Glutamatergic neuron (in vitro differentiated cells): ENCODE data around the gene NUB1. TPM values are rescaled to one million over a fixed set of nuclear protein-coding genes. Genes with fewer than 3 reads are reported as not detected.

Experiments
- DNase-seq: peaks from one replicate; pipeline ENCODE4 v3.0.0; 2022
- H3K27ac Mint-ChIP-seq: one replicate; pipeline ENCODE4 v1.8.0; 2020; ENCODE audit warnings: mild to moderate bottlenecking, mixed read lengths, inconsistent platforms; ENCODE audit not compliant: unreplicated experiment
- H3K27me3 Mint-ChIP-seq: one replicate; pipeline ENCODE4 v1.8.0; 2020; ENCODE audit warnings: mild to moderate bottlenecking, moderate library complexity, mixed read lengths, inconsistent platforms; ENCODE audit not compliant: unreplicated experiment
- H3K36me3 Mint-ChIP-seq: one replicate; pipeline ENCODE4 v1.8.0; 2020; ENCODE audit warnings: mild to moderate bottlenecking, mixed read lengths, inconsistent platforms; ENCODE audit not compliant: unreplicated experiment
- H3K4me1 Mint-ChIP-seq: one replicate; pipeline ENCODE4 v1.8.0; 2020; ENCODE audit warnings: mild to moderate bottlenecking, low read depth, mixed read lengths, inconsistent platforms; ENCODE audit not compliant: unreplicated experiment
- H3K4me3 Mint-ChIP-seq: one replicate; pipeline ENCODE4 v1.8.0; 2020; ENCODE audit warnings: mild to moderate bottlenecking, mixed read lengths, inconsistent platforms; ENCODE audit not compliant: unreplicated experiment
- H3K9me3 Mint-ChIP-seq: one replicate; pipeline ENCODE4 v1.8.0; 2020; ENCODE audit warnings: mild to moderate bottlenecking, moderate library complexity, mixed read lengths, inconsistent platforms; ENCODE audit not compliant: unreplicated experiment
- total RNA-seq: library from RNA; stranded (reverse); fragmentation: NEBNext Ultra II Directional; extraction: Animal tissue kit (Norgen Biotek cat#: 25700); gene quantifications from one replicate; pipeline ENCODE4 v1.2.1, GENCODE V29; 2021; ENCODE audit not compliant: unreplicated experiment
- TF ChIP-seq, protein P1 (sequence below): fragments of 200-600 bp; sonication (generic); IDR thresholded peaks from one replicate; pipeline ENCODE4 v1.5.0; 2021; ENCODE audit not compliant: partially characterized antibody, unreplicated experiment

NUB1 gene
- total RNA-seq, 1 donor from 2014 or later = 41.6 TPM

DNA sequence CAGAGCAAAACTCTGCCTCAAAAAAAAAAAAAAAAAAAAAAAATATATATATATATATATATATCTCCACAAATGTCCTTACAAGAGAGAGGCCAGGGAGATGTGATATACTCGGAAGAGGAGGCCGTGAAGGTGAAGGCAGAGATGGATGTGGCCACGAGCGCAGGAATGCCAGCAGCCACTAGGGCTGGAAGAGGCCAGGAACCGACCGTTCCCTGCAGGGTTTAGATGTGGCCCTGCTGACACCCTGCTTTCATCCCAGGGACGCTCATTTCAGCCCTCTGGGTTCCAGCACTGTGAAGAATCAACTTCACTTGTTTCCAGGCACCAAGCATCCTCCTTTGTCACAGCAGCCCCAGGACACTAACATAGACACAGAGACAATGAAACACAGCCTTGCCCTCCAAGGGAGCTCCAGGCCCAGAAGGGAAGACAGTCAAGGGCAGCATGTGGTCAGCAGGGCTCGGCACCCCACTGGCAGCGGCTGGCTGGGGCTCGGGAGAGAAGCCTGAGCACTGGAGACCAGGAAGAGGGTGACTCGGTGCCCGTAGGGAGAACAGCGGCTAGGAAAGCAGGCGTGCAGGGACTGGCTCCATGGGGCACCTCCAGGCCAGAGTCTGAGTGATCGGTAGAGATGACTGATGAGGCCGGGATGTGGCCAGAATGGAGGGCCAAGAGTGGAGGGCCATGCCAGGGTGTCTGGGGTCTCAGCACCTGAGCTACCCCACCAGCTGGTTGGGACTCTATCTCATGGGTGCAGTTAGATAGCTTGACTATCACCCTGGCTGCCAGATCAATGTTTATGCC is 60.6 kb downstream of the NUB1 start:
- TF ChIP-seq, protein P1, sequence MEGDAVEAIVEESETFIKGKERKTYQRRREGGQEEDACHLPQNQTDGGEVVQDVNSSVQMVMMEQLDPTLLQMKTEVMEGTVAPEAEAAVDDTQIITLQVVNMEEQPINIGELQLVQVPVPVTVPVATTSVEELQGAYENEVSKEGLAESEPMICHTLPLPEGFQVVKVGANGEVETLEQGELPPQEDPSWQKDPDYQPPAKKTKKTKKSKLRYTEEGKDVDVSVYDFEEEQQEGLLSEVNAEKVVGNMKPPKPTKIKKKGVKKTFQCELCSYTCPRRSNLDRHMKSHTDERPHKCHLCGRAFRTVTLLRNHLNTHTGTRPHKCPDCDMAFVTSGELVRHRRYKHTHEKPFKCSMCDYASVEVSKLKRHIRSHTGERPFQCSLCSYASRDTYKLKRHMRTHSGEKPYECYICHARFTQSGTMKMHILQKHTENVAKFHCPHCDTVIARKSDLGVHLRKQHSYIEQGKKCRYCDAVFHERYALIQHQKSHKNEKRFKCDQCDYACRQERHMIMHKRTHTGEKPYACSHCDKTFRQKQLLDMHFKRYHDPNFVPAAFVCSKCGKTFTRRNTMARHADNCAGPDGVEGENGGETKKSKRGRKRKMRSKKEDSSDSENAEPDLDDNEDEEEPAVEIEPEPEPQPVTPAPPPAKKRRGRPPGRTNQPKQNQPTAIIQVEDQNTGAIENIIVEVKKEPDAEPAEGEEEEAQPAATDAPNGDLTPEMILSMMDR = no peak
- H3K27me3 Mint-ChIP-seq = peaks cover 3% of the 10 kb centered on the region
- H3K9me3 Mint-ChIP-seq = no peaks in the 10 kb centered on the region
- peaks cover under 1% of the 10 kb centered on the region for H3K4me1 Mint-ChIP-seq
- no peak overlapping the region for H3K4me3 Mint-ChIP-seq
- H3K36me3 Mint-ChIP-seq = peaks cover 10% of the 10 kb centered on the region
- no peak overlapping the region for H3K27ac Mint-ChIP-seq
- DNase-seq = no peak

DNA sequence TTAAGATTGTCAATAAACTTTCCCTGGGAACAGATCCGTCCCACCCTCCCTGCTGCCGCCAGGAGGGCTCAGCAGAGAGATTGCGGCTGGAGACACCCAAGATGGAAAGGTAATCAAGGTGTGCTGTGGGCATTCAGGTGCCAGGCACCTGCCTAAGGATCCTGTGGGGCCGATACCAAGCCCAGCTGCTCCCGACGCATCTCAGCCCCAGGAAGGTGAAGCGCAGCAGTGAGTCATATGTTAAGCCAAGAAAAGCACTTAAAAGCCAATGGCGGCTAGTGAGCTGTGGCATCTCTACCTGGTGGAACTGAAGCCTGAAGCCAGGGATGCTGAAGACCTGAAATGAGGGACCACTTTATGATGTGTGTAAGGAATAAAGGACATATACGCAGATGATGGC is 62.2 kb downstream of the NUB1 start:
- Mint-ChIP-seq H3K4me1 (no peaks in the 10 kb centered on the region), H3K27me3 (peaks cover 3% of the 10 kb centered on the region), H3K27ac (no peak overlapping the region), H3K4me3 (no peak overlapping the region), H3K9me3 (peaks cover 5% of the 10 kb centered on the region), H3K36me3 (no peaks in the 10 kb centered on the region)
- DNase-seq = no peak
- TF ChIP-seq, protein P1 = no peak

DNA sequence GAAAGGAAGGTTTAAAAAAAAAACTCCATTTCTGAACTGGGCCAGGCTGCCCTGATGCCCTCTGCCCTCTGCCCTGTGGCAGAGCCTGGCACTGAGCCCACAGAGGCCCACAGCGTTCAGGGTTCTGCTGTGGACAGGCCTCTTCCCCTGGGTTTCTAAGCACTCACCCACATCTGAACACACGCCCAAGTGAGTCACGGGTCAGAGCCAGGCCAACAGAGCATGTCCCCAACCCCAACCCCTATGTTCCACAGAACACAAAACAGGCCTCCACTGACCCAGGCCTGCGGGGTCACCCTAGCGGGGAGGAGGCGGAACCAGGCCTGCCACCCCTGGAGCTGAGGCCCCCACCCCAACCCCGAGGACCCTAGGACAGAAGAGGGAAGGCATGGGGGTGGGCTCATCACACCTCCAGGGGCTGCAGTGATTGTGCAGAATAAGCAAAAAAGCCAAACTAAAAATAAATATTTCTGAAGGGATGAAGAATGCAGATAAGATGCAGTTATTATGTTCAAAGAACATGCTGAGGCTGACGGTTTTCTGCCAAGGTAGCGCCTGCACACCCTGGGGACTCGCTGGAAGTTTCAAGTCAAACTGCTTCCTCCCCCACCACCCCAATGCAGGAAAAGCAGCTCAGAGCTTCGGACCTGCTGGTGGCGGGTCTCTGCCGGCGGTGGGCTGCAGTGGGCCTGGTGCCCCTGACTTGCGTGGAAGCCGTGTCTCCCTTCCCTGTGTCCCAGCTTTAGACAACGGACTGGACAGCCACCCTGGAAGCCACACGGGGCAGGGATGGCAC is 62.8 kb downstream of the NUB1 start:
- Mint-ChIP-seq H3K27me3 (peaks cover 5% of the 10 kb centered on the region), H3K36me3 (no peaks in the 10 kb centered on the region), H3K9me3 (peaks cover 7% of the 10 kb centered on the region), H3K4me3 (no peak overlapping the region), H3K4me1 (no peaks in the 10 kb centered on the region), H3K27ac (no peak overlapping the region)
- TF ChIP-seq, protein P1 = no peak
- no peak for DNase-seq

DNA sequence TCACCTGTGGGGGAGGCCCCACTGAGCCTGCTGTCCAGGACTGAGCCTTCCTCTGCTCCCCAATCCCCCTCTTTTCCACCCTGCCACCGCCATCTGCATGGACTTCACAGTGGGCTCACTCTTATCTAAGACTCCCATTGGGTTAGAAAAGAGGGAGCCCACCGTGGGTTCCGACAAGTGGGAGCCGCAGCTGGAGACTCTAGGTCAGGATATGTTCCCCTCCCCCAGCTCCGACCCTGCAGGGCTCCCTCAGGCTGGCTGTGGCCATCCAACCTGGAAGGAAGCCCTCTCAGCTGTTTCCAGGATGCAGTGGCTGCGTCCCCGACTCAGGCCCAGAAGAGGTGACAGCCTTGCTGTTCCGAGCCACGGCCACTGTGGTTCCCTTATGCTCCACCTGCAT is 63.4 kb downstream of the NUB1 start:
- TF ChIP-seq, protein P1 = no peak
- no peaks in the 10 kb centered on the region for H3K36me3 Mint-ChIP-seq
- peaks cover 7% of the 10 kb centered on the region for H3K9me3 Mint-ChIP-seq
- no peaks in the 10 kb centered on the region for H3K4me1 Mint-ChIP-seq
- H3K27me3 Mint-ChIP-seq = peaks cover 5% of the 10 kb centered on the region
- DNase-seq = no peak
- no peak overlapping the region for H3K4me3 Mint-ChIP-seq
- no peak overlapping the region for H3K27ac Mint-ChIP-seq

DNA sequence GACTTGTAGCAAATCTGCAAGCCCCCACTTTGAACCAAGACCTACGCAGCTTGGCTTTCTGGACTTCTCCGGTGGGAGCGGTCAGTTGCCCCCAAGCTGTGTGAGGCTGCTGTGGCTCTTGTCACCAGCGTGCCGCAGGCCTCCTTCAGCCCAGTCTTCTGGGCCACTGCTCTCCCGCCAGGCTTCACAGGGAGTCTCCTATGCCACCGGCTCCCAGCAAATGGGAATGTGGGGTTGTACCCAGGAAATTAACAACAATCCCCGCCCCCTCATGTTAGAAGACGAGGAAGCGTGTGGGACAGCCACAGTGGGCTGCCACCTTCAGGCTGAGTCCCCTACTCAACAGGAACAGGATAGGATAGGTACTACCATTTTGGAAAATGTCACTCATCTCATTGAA is 64.0 kb downstream of the NUB1 start:
- H3K27me3 Mint-ChIP-seq = peaks cover 5% of the 10 kb centered on the region
- no peaks in the 10 kb centered on the region for H3K4me1 Mint-ChIP-seq

More for the DNA sequence above, 64.0 kb downstream of the NUB1 start:
- DNase-seq = no peak
- H3K27ac Mint-ChIP-seq = no peak overlapping the region
- TF ChIP-seq, protein P1 = no peak
- no peaks in the 10 kb centered on the region for H3K36me3 Mint-ChIP-seq
- peaks cover 7% of the 10 kb centered on the region for H3K9me3 Mint-ChIP-seq
- H3K4me3 Mint-ChIP-seq = no peak overlapping the region
